ENCODE data around the gene ITGAD. TPM values are rescaled to one million over a fixed set of nuclear protein-coding genes. Genes with fewer than 3 reads are reported as not detected.

Gene ITGAD
- polyA plus RNA-seq, 3 donors, result 0.04 TPM; not detected in 2

- Mint-ChIP-seq H3K27ac (no peak overlapping the region), H3K36me3 (no peaks in the 10 kb centered on the region), H3K27me3 (ENCODE audit: low read depth in 3 of 3) (peaks cover 5 to 10% (median 9%) of the 10 kb centered on the region in 3 donors), H3K9me3 (peaks cover 0 to 5% (median 0%) of the 10 kb centered on the region in 7 donors), H3K4me1 (peaks cover 3% of the 10 kb centered on the region), H3K4me3 (no peak overlapping the region)
- DNase-seq, result no peak
- 100% methylated on average over 5 of the region's 5 CpGs for WGBS (ENCODE audit: insufficient coverage)
- no peak overlapping the region for H3K4me3 ChIP-seq (replicated peaks in 1 of 3; ENCODE audit: low read depth in 2 of 3, low read length in 3 of 3)
- H3K9me3 ChIP-seq (replicated peaks in 1 of 2; ENCODE audit: control insufficient read depth in 1 of 2, insufficient read depth in 1 of 2, low read length in 2 of 2), result no peaks in the 10 kb centered on the region
- H4K20me1 ChIP-seq (ENCODE audit: insufficient read depth, low read length), result no peaks in the 10 kb centered on the region
- H3K79me2 ChIP-seq (ENCODE audit: insufficient read depth, low read length), result no peaks in the 10 kb centered on the region
- no peak overlapping the region for H3K4me2 ChIP-seq (replicated peaks; ENCODE audit: extremely low read depth, low read length, poor library complexity, severe bottlenecking)
- H3K9ac ChIP-seq (ENCODE audit: insufficient read depth, low read length, poor library complexity, severe bottlenecking), result no peak overlapping the region
- intact Hi-C loops (cut with micrococcal nuclease), result no loop called here
- no peak overlapping the region for H3K27ac ChIP-seq (ENCODE audit: low read depth in 1 of 2, low read length in 2 of 2)
- no peaks in the 10 kb centered on the region for H3K27me3 ChIP-seq (ENCODE audit: control insufficient read depth in 2 of 2, insufficient read depth in 2 of 2, low read length in 2 of 2)
- no peaks in the 10 kb centered on the region for H3K4me1 ChIP-seq (ENCODE audit: control insufficient read depth in 1 of 2, insufficient read depth in 2 of 2, low read length in 2 of 2)
- H3K36me3 ChIP-seq (replicated peaks in 1 of 2; ENCODE audit: control insufficient read depth in 1 of 2, insufficient read depth in 2 of 2, low read length in 2 of 2), result no peaks in the 10 kb centered on the region
- no peak overlapping the region for H2AFZ ChIP-seq (ENCODE audit: insufficient read depth, low read depth, low read length, poor library complexity, severe bottlenecking)
- TF ChIP-seq, protein P1, sequence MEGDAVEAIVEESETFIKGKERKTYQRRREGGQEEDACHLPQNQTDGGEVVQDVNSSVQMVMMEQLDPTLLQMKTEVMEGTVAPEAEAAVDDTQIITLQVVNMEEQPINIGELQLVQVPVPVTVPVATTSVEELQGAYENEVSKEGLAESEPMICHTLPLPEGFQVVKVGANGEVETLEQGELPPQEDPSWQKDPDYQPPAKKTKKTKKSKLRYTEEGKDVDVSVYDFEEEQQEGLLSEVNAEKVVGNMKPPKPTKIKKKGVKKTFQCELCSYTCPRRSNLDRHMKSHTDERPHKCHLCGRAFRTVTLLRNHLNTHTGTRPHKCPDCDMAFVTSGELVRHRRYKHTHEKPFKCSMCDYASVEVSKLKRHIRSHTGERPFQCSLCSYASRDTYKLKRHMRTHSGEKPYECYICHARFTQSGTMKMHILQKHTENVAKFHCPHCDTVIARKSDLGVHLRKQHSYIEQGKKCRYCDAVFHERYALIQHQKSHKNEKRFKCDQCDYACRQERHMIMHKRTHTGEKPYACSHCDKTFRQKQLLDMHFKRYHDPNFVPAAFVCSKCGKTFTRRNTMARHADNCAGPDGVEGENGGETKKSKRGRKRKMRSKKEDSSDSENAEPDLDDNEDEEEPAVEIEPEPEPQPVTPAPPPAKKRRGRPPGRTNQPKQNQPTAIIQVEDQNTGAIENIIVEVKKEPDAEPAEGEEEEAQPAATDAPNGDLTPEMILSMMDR (IDR thresholded peaks at IDR 0.05), result no peak
These were observed 24.8 kb downstream of the ITGAD start for GRCh38 chr16:31417916-31418315.

- Histone ChIP-seq H3K9me3 (replicated peaks in 1 of 2; ENCODE audit: control insufficient read depth in 1 of 2, insufficient read depth in 1 of 2, low read length in 2 of 2) (no peaks in the 10 kb centered on the region), H3K27ac (ENCODE audit: low read depth in 1 of 2, low read length in 2 of 2) (no peak overlapping the region), H3K4me3 (replicated peaks in 1 of 3; ENCODE audit: low read depth in 2 of 3, low read length in 3 of 3) (no peak overlapping the region), H3K4me1 (ENCODE audit: control insufficient read depth in 1 of 2, insufficient read depth in 2 of 2, low read length in 2 of 2) (no peaks in the 10 kb centered on the region), H3K4me2 (replicated peaks; ENCODE audit: extremely low read depth, low read length, poor library complexity, severe bottlenecking) (no peak overlapping the region), H3K9ac (ENCODE audit: insufficient read depth, low read length, poor library complexity, severe bottlenecking) (no peak overlapping the region), H3K79me2 (ENCODE audit: insufficient read depth, low read length) (no peaks in the 10 kb centered on the region), H4K20me1 (ENCODE audit: insufficient read depth, low read length) (no peaks in the 10 kb centered on the region), H2AFZ (ENCODE audit: insufficient read depth, low read depth, low read length, poor library complexity, severe bottlenecking) (no peak overlapping the region), H3K27me3 (ENCODE audit: control insufficient read depth in 2 of 2, insufficient read depth in 2 of 2, low read length in 2 of 2) (no peaks in the 10 kb centered on the region), H3K36me3 (replicated peaks in 1 of 2; ENCODE audit: control insufficient read depth in 1 of 2, insufficient read depth in 2 of 2, low read length in 2 of 2) (no peaks in the 10 kb centered on the region)
- no peak for DNase-seq
- Mint-ChIP-seq H3K36me3 (no peaks in the 10 kb centered on the region), H3K4me1 (peaks cover 3% of the 10 kb centered on the region), H3K27ac (no peak overlapping the region), H3K4me3 (peak overlapping the region in 1 of 2 donors; percentile 48), H3K9me3 (peaks cover 0 to 5% (median 0%) of the 10 kb centered on the region in 7 donors), H3K27me3 (ENCODE audit: low read depth in 3 of 3) (peaks cover 5 to 15% (median 8%) of the 10 kb centered on the region in 3 donors)
- TF ChIP-seq, protein P1 (IDR thresholded peaks at IDR 0.05), result no peak
- intact Hi-C loops (cut with micrococcal nuclease), result no loop called here
- WGBS (ENCODE audit: insufficient coverage), result 100% methylated on average over 3 of the region's 3 CpGs
These were observed 26.9 kb downstream of the ITGAD start for GRCh38 chr16:31420037-31420436.

All from CD14-positive monocyte (primary cell).